HG02759 (cell line): ENCODE results near the gene RNF43.

ENCODE experiments used
- ATAC-seq: cut with Tn5 transposase; IDR thresholded peaks from one replicate; pipeline ENCODE4 v1.9.1; 2021; ENCODE audit warnings: mild to moderate bottlenecking, moderate library complexity; ENCODE audit not compliant: unreplicated experiment

Gene RNF43

DNA sequence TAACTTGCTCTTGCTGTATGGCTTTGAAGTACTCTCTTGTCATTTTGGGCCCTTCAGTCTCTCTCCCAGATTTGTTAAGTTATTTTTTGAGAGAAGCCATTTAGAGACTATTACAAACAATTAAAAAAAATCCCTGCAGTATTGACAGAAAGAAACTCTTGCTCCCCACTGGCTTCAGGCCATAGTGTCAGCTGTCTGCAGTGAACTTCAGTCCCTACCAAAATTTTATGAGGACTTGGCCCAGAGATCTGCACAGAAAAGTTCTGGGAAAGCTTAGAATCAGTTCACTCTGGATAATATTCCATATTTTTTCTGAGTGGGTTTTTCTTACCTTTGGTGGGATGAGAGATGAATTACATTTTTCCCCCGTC lies 34.5 kb downstream of the RNF43 start:
- ATAC-seq, result no peak

DNA sequence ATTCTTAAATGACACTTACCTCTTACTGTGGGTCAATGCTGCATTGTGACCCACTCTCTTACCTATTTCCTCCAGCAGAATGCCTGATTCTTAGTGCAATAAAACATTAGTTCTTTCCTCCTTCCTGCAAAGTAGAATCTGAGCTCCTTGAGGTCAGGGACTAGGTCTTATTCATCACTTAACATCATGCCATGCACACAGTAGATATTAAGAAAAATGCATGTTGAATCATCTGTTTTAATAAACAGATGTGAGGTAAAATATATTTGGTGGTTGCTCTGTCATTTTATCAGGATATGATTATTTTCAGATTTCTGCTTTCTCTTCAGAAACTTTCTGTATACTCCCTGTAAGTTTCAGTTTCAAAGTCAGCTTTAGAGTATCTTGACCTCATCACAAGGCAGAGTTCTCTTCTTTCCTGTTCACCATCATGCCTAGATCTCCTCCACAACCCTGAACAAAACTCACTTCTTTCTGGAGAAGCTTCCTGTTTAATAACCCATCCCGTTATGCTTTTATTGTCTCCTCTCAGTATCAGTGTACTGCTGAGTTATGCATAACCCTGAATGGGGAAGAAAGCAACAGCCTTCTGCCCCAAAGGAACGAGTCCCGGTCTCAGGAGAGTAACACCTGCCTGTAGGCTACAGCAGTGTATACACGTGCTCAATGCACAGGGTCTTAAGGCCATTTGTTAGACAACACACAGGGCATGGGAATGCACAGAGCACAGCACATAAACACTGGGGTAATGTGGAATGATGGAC lies 35.0 kb downstream of the RNF43 start:
- peak; percentile 62 for ATAC-seq

DNA sequence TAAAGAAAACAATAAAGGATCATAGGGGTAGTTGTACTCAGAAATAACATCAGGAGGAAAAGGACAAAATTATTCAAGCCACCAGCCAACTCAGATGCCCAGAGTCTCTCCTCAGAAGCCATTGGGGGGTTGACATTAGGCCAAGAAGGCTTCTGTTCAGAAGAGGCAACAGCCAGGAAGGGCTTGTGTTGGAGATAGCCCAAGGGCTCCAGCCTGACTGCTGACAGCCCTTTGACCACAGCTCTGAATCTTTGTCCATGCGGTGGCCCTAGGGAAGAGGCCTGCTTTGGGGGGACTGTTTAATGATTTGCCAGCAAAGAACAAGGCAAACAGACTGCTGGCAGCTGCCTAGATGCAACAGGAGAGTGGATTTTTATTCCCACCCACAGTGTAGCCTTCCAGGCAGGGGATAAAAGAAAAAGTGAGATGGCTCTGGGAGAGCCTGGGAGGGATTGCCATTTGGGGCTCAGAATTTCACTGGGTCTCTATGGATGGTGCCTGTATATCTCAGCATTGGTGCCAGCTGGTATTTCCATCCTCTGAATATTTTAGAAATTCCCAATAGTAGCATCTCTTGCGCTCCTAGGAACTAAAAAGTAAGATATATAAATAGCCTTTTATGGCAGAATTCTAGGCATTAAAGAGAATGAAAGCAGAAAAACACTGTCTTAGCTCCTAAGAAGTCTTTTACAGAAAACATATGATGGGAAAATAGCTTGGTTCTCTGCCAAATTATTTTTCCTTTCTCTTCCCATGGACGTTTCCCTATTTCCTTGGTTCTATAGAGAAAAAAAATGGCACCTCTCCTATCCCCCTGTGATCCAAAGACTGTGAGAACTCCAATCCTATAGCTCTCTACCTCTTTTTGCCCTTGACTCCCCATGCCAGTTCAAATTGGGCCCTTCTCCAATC lies 36.0 kb downstream of the RNF43 start:
- no peak for ATAC-seq

DNA sequence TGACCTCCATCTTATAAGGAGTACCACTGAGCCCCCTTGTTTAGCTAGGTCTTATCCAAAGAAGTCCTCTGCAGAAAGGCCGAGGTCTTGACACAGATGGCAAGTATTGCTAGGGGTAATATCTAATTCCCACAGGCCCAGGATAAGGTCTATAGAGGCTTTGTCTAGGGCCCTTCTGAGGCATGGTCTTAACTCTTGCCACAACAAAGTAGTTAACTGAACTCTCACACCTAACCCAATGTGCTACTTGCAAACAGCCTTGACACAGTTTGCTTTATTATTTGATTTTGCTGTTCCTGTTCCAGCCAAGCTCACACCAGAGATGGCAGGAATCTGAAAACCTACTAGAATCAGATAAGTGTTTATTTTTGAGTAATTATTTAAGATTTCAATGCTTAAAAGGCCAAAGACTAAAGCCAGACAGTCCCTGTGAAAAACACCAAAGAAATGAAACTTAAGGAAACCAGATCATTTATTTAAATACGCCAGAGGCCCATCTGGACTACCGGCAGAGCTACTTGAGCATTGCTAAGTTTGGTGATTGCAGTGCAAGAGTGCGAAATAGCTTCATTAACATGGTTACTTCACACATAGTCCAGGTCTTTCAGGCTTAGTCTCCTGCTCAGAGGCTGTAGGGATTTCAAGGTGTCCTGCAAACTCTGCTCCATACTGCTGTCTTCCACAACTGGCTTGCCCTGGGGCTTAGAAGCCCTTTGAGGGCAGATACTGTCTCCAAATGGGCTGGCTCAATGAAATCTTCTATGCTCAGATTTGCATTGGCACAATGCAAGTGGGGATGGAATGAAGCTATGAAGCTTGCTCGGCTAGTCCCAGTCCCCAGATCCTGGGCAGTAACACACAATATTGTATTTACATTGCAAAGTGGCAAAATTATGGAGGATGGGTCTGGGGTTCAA lies 36.9 kb downstream of the RNF43 start:
- no peak for ATAC-seq

DNA sequence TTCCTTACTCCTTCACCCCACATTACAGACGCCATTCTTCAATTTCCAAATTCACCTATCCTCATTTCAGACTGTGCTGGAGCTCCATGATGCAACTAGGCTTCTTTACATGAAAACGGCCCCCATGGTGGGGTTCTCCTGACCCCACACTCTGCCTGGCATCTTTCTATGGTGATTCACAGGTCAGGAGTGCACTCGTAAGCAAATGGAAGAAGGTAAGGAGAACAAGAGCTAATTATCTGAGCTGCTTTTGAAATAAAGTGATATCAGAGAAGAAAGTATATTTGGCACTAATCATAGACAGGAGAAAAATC lies 37.9 kb downstream of the RNF43 start:
- no peak for ATAC-seq

DNA sequence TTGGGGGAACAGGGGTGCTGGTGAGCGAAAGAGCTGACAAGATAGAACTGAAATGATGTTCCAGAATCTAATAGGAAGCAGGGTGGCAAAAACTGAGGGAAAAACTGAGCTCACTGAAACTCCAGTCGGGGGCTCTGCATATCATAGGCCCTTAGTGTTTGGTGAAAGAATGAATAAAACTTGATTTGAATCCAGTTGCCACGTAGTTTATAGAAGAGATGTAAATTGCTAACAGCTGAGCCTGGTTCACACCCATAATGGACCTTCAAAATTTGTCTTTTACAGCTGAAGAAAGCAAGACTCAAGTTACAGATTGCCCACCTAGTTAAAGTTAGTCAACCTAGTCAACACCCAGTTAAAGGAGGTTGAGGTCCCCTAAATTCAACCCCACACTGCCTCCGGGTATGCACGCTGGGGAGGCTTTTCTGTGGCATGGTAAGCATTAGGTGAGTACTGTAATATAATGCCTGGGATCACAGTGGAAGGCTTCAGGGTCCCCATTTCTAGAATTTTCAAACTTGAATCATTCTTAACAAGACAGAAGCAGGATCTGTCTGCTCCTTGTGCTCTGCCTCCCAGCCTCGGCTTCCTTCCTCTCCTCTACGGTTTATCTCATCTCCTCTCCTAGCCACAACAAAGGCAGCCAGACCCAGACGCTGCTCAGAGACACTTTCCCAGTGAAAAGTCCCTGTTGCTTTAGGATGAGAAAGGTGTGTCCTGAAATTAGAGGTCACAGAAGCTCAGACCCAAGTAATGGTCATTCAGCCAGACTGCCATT lies 38.4 kb downstream of the RNF43 start:
- ATAC-seq, result no peak

DNA sequence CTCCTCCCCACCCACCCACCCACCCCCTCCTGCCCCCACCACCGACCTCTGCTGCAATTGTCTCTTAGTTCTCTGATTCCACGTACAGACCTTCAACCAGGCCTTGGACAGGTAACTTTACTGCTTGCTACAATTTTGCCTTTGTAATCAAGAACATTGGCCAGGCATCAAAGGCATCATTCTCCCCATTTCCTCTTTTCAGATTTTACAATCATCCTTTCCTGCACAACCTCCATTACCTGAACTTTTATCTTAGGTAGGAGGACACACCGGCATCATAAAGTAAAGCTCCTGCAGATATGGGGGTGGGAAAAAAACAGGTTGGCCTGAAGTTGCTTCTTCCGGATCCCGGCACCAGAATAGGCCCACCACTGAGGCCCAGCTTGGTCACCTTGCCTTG lies 39.7 kb downstream of the RNF43 start:
- ATAC-seq, result no peak

DNA sequence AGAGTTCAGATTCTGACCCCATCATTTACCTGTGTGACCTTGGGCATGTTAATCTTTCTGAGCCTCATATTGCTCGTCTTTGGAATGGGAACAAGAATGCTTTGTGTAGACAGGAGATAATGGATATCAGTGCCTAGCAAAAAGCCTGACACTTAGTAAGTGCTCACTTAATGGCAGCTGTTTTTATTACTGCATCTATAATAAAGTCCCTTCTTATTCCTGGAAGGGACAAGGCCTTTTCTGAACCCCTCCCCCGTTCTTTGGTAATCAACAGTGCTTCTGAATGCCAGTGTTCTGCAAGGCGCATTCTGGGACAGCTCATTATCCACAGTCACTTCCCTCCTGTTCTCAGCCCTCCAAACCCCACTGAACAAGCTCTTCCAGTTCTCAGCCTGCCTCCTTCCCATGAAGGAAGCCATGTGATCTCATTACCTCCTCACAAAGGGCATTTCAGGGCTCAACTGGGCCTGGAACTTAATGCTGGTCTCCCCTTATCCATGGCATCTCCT lies 40.2 kb downstream of the RNF43 start:
- ATAC-seq, result no peak

DNA sequence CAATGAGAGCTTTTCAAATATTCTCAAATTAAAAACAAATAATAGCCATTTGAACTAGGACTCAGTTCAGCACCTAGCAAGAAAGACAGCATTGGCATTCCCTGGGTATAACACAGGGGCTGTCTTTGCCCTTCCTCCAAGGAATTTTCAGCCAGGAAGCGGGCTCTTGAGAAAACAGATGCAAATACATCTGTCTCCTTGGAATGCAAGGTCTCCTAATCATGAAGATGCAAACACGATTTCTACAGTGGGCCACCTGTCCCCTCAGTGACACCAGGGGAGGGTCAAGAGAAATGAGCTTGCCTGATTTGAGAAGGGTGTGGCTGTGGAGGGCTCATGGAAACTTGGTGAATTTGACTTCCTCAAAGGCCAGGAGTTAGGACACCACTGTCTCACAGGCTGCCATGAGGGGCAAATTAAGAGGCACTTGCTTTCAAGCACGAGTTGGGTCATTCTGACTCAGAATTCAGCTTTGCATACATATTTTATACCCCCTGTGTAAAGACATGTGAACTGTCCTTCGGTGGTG lies 40.8 kb downstream of the RNF43 start:
- no peak for ATAC-seq

DNA sequence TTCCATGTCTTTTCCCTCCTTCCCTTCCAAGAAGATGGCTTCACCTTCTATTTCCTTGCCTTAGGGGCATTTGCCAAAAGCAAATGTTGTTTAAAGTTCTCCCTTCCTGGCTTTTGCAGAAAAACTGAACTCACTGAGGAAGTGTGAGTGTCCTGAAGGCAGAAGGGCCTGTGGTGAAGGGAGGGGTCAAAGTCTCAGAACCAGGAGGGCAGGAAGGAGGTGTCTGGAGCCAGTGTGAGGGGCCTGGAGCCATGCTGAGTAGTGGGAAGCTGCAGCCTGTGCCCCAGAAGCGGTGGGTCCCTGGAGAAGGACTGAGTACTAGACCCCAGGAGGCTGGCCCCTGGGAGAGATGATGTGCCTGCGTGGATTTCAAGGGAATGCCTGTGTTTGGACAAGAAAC lies 41.5 kb downstream of the RNF43 start:
- no peak for ATAC-seq

DNA sequence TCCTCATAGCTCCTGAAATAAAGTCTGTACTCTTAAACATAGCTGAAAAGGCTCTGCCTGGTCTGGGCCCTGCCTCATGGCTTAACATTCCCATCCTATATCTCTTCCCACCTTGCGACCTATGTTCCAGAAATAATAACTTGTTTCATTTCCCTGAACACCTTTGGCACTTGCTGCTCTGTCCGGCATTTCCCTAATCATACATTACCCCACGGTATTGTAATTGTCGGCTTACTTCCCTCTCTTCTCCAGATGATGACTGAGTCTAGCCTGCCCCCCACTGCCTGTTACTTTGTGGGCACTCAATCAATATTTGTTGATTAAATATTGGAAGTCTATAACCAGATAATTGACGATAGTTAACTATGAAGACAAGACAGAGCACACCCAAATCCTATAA lies 42.1 kb downstream of the RNF43 start:
- ATAC-seq, result no peak

DNA sequence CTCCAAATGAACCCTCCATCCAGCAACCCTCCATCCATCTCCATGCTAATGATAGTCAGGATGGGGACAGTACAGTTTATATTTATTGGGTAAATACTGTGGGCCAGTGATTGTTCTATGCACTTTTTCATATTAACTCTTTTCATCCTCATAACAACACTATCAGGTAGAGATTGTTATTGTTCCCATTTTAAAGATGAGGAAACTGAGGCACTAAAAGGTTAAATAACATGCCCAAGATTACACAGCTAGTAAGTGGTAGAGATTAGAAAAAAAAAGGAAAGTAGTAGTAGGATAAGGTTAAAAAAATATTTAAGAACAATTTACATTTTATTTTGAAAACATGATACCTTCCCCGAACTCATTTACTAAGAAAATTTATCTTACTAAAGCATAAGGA lies 43.4 kb downstream of the RNF43 start:
- no peak for ATAC-seq

DNA sequence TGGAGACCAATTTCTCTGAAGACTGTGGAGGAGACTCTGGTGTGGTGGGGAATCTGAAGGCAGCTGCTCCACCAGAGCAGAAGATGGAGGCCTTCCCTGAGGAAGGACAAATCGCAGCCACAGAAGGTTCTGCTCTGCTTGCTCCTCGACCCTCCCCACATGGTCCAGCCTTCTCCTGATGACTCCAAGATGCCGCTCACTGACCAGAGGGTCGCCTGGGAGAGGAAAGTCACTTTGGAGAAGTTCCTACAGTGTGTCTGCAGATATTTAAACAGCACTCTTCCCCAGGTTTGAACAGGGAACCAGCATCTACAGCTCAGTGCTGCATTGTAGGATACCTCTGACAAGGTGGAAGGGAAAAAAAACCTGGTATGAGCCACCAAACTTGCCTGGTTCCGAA lies 44.3 kb downstream of the RNF43 start:
- ATAC-seq, result no peak

DNA sequence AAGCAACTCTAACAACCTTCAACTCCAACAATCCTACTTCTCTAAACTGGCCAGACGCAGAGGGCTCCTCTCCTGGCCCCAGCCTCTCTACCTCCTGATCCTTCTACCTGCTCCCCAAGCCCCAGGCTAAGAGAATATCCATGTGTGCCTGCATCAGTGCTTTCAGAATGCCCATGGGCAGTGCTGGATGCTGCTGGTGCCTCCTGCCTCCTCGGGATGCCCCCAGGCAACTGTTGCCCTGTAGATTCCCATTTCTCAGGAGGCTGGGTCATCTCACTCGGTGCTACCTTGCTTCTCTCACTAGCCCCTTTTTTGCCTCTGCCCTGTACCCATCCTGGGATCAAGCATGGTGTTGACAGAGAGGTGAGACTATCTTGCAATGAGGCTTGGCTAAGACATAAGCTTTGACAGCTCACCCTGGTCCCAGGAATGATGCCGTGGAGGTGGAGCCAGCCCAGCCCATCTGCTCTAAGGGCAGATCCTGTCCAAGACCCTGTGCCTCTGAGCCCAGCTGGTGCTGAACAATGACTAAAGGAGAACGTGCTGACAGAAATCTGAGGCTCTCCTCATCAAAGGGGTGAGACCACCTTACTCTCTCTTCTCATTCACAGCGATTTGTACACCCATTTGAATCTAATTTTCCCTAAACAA lies 45.9 kb downstream of the RNF43 start:
- ATAC-seq, result no peak

DNA sequence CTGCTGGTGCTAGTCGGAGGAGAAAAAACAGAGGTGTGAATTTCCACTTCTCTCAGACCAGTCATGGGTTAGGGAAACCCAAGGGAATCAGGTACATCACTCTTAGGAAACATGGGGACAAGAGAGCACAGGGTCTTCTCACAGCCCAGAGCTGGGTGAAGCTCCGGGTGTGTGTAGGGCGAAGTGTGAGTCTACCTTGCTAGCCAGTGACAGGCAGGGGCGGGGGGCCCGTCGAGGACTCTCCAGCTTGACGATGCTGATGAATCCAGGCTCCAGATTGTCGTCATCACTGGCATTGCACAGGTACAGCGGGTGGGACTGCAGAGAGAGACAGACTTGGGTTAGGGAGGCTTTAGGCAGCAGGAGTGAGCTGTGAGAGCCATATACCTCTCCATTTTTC lies 46.6 kb downstream of the RNF43 start:
- ATAC-seq, result no peak

DNA sequence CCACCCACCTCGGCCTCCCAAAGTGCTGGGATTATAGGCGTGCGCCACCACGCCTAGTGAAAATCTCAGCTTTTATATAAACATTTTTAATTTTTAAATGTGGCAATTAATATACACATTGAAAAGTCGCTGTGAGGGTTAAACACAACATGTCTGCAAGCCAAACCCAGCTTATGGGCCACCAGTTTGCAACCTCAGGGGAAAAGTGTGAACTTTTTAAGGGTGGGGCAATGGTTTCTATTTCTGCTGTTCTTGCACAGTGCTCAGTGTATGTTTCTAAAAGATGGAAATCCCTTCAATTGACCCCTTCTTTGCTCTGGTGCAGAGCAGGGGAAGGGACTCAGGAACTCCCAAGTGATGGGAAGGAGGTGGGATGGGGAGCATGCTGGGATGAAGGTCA lies 47.0 kb downstream of the RNF43 start:
- no peak for ATAC-seq

DNA sequence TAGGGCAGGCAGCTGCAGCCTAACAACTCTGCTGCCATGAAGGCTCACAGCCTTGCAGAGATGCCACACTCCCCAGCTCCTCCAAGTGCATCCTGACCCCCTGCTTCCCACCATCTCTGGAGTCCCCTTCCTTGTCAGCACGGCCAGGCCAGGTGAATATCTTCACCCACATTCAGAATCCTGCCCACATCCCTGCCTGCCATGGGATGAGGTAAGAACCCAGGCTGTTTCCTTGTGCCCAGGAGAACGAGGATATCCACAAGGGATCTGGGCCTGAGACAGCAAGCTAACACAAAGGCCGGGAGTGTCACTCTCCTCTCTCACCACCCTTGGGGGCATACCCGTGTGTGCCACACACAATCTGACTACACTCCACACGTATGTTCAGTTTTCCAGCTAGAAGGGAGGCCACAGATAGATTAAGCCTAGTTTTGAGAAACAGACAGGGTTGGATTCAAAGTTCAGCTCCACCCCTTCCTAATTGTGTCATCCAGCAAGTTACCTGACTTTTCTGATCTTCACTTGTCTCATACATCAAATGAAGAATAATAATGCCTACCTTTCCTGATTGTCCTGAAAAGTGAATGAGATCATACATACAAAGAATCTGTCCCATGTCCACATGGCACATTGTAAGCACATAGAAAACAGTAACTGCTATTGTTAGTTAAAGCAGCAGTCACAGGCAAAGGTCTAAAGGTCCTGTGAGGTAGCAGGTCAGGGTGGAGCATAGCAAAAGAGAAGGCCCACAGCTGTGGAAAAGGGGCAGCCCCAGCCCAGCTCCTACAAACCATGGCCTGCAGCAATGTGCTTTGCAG lies 47.9 kb downstream of the RNF43 start:
- ATAC-seq, result no peak

DNA sequence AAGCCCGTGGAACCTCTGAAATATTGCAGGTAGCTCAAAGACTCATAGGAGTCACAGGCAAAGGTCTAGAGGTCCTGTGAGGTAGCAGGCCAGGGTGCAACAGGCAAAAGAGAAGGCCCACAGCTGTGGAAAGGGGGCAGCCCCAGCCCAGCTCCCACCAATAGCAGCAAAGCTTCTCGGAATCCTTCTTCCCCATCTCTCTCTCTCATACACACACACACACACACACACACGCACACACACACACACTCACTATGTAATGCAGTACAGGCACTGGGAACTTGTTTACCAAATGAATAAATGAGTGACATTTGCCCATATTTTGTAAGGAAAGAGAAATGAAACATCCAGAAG lies 48.5 kb downstream of the RNF43 start:
- ATAC-seq, result no peak
